ENCODE results near the gene IP6K1.

DNA sequence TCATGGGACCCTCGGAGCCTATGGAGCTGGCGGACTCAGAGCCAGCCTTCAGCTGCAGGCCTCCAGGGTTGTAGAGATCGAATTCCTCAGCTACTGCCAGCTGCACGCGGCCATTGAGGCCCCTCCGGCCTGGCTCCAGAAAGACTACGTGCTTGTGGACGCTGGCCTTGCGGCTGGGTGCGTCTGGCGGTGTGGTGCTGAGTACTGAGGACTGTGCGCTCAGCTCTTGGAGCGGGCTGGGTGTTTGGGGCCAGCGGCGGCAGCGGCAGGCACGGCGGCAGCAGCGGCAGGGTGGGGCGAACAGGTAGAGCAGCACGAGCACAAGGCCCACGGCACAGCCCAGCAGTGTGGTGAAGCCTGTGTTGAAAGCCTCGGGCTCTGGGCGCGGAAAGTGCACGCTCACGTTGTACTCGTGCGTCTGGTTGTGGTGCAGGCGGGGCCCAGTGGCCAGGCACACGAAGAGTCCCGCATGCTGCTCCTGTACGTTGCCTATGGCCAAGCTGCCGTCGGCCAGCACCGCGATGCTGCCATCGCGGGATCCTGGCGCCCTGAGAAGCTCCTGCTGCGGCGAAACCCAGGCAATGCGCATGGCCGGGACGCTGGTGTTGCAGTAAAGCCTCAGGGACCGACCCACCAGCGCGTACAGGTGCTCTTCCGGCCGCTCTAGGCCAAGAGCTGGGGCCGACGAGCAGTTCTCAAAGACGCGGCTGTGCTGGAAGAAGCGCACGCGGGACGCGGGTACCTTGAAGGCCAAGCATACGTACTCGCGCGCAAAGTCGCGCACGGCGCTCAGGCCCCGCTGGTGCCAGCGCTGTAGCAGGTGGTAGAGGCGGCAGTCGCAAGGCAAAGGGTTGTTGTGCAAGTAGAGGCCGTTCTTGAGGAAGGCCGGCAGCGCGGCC lies 68.1 kb downstream of the IP6K1 start:
- TF ChIP-seq CTCF (IDR thresholded peaks at IDR 0.05) (no peak), POLR2A (IDR thresholded peaks at IDR 0.05) (no peak)

All from breast epithelium (tissue), 3 donors.